Measurements from ENCODE around the gene SLC25A38. TPM values are rescaled to one million over a fixed set of nuclear protein-coding genes. Genes with fewer than 3 reads are reported as not detected.

The SLC25A38 gene
- total RNA-seq, 1 donor from 2014 or later = 19.3 TPM

DNA sequence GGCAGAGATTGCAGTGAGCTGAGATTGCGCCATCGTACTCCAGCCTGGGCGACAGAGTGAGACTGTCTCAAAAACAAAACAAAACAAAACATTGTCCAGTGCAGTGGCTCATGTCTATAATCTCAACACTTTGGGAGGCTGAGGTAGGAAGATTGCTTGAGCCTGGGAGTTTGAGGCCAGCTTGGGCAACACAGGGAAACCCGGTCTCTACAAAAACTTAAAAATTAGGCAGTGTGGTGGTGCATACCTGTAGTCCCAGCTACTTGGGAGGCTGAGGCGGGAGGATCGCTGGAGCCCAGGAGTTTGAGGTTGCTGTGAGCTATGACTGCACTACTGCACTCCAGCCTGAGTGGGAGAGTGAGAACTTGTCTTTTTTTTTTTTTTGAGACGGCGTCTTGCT lies 57.1 kb downstream of the SLC25A38 start:
- no peak for DNase-seq (ENCODE audit: low spot score)
- H3K79me2 ChIP-seq (ENCODE audit: low read depth) = no peaks in the 10 kb centered on the region
- no peaks in the 10 kb centered on the region for H3K9me3 ChIP-seq (ENCODE audit: low read depth)

DNA sequence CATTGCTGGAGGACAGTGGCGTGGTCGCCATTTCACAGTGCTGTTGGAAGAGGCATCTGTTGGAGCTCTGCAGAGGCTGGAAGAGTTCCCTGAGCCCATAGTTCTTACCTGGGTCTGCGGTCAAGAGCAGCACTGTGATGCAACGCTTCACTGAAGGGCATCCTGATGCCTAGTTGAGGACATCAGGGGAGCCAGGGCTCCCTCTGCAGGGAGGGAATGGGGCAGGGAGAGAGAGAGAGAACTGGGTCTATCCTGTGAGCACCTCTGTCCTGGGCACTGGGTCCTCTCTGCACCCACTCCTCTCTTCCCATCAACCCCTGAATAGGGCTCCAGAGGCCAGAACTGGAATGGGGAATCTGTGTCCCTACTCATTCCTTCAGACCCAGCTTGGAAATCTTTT lies 60.4 kb downstream of the SLC25A38 start:
- no peak for DNase-seq (ENCODE audit: low spot score)

More for the DNA sequence above, 57.1 kb downstream of the SLC25A38 start:
- H3K4me1 Mint-ChIP-seq = no peaks in the 10 kb centered on the region
- no peak overlapping the region for H3K27ac Mint-ChIP-seq
- no peak overlapping the region for H3K4me3 Mint-ChIP-seq
- H3K36me3 Mint-ChIP-seq = no peaks in the 10 kb centered on the region
- Histone ChIP-seq H3K27ac (no peak overlapping the region), H4K20me1 (ENCODE audit: low read depth) (no peaks in the 10 kb centered on the region), H2AFZ (replicated peaks) (no peak overlapping the region), H3K36me3 (no peaks in the 10 kb centered on the region), H3K4me1 (no peaks in the 10 kb centered on the region), H3K4me3 (no peak overlapping the region), H3K9ac (no peak overlapping the region), H3K4me2 (no peak overlapping the region), H3F3A (ENCODE audit: low read depth) (no peaks in the 10 kb centered on the region), H3K27me3 (no peaks in the 10 kb centered on the region)
- H3K27me3 Mint-ChIP-seq (ENCODE audit: insufficient read depth, low read depth) = no peaks in the 10 kb centered on the region
- no peaks in the 10 kb centered on the region for H3K9me3 Mint-ChIP-seq
- no peak for TF ChIP-seq CTCF (IDR thresholded peaks at IDR 0.05)

DNA sequence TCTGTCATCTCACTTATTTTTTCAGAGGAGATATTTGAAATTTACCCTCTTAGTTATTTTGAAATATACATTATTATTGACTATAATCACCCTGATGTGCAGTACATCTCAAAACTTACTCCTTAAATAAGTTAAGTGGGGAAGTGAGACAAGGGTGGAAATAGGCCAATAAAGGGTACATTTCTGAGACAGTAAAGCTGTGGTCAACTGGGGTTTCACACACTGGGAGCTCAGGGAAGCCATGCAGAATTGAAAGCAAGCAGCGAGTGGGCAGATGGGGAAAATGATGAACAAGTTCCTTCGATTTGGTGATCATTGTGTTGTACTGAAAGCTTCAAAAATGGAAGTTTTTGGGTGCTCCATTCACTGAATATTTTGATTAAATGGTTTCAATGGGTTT lies 62.8 kb downstream of the SLC25A38 start:
- Histone ChIP-seq H3K4me2 (no peak overlapping the region), H3K36me3 (no peaks in the 10 kb centered on the region), H2AFZ (replicated peaks) (no peak overlapping the region), H4K20me1 (ENCODE audit: low read depth) (no peaks in the 10 kb centered on the region), H3F3A (ENCODE audit: low read depth) (no peaks in the 10 kb centered on the region), H3K9ac (no peak overlapping the region), H3K4me3 (no peak overlapping the region), H3K4me1 (no peaks in the 10 kb centered on the region), H3K79me2 (ENCODE audit: low read depth) (no peaks in the 10 kb centered on the region), H3K27ac (no peak overlapping the region), H3K9me3 (ENCODE audit: low read depth) (no peaks in the 10 kb centered on the region), H3K27me3 (peaks cover 6% of the 10 kb centered on the region)
- Mint-ChIP-seq H3K4me3 (no peak overlapping the region), H3K27ac (no peak overlapping the region), H3K36me3 (no peaks in the 10 kb centered on the region), H3K4me1 (no peaks in the 10 kb centered on the region), H3K27me3 (ENCODE audit: insufficient read depth, low read depth) (peaks cover 3% of the 10 kb centered on the region), H3K9me3 (no peaks in the 10 kb centered on the region)
- TF ChIP-seq EZH2phosphoT487 (IDR thresholded peaks at IDR 0.05) (no peak), EZH2 (IDR thresholded peaks at IDR 0.05) (no peak), CTCF (IDR thresholded peaks at IDR 0.05) (no peak)
- DNase-seq (ENCODE audit: low spot score) = no peak

More for the DNA sequence above, 60.4 kb downstream of the SLC25A38 start:
- H3F3A ChIP-seq (ENCODE audit: low read depth) = no peaks in the 10 kb centered on the region
- H3K27ac ChIP-seq = no peak overlapping the region
- H3K4me2 ChIP-seq = no peak overlapping the region
- no peaks in the 10 kb centered on the region for H3K79me2 ChIP-seq (ENCODE audit: low read depth)
- no peaks in the 10 kb centered on the region for H3K4me1 Mint-ChIP-seq
- peak overlapping the region; percentile 19 for H2AFZ ChIP-seq (replicated peaks)
- no peaks in the 10 kb centered on the region for H3K4me1 ChIP-seq
- H3K4me3 Mint-ChIP-seq = no peak overlapping the region
- TF ChIP-seq EZH2 (IDR thresholded peaks at IDR 0.05) (no peak), EZH2phosphoT487 (IDR thresholded peaks at IDR 0.05) (no peak), CTCF (IDR thresholded peaks at IDR 0.05) (peak; percentile 19)
- H3K27me3 ChIP-seq = peaks cover 6% of the 10 kb centered on the region
- H3K9me3 ChIP-seq (ENCODE audit: low read depth) = no peaks in the 10 kb centered on the region
- no peak overlapping the region for H3K9ac ChIP-seq
- no peak overlapping the region for H3K27ac Mint-ChIP-seq
- no peak overlapping the region for H3K4me3 ChIP-seq
- no peaks in the 10 kb centered on the region for H3K36me3 ChIP-seq
- H3K27me3 Mint-ChIP-seq (ENCODE audit: insufficient read depth, low read depth) = peaks cover 3% of the 10 kb centered on the region
- no peaks in the 10 kb centered on the region for H4K20me1 ChIP-seq (ENCODE audit: low read depth)
- H3K36me3 Mint-ChIP-seq = no peaks in the 10 kb centered on the region
- H3K9me3 Mint-ChIP-seq = no peaks in the 10 kb centered on the region

Measured in neural progenitor cell (in vitro differentiated cells).